HCT116 (cell line): ENCODE measurements around the gene IL19. TPM values are rescaled to one million over a fixed set of nuclear protein-coding genes. Genes with fewer than 3 reads are reported as not detected.

Experiments used
- ATAC-seq: fragments of 200-7000 bp; cut with Tn5 transposase; 2 replicates; pipeline ENCODE4 v1.9.1; 2020; ENCODE audit warnings: mild to moderate bottlenecking, moderate library complexity
- BruUV-seq: library from RNA; stranded (reverse); fragments of 400-500 nt; replicated peaks from 2 replicates; lab custom pipeline; 2021; lab: Mats Ljungman, UMichigan
- CTCF ChIA-PET: fragments of 300-600 bp; sonication (Branson Sonifier 250); formaldehyde crosslinking; loops from one replicate; lab custom pipeline; 2021; ENCODE audit warnings: antibody characterized with exemption; lab: Charles Lee
- POLR2A ChIA-PET: fragments of 300-600, 350-600 bp; sonication (Branson Sonifier 250); formaldehyde crosslinking; loops from one replicate; lab custom pipeline; 2021; ENCODE audit warnings: antibody characterized with exemption; lab: Charles Lee
- RAD21 ChIA-PET, 2 experiments: fragments of 300-600 bp; sonication (Branson Sonifier 250); formaldehyde crosslinking; loops; one replicate each; lab custom pipeline; 2023; ENCODE audit warnings: low total read pairs in 2 of 2; ENCODE audit not compliant: uncharacterized antibody in 2 of 2, unreplicated experiment in 2 of 2, low non-redundant PET in 1 of 2; lab: Charles Lee
- DNase-seq: peaks from one replicate; pipeline ENCODE4 v3.0.0-alpha.2; 2010; ENCODE audit warnings: low read depth, low spot score
- H2AFZ ChIP-seq: fragments of 200-600 bp; shearing (Covaris generic), sonication (generic); 2 replicates; pipeline ENCODE4 v1.6.1; 2017; ENCODE audit warnings: low read depth, mixed run types, mixed read lengths, antibody characterized with exemption, low read length; ENCODE audit not compliant: poor library complexity, severe bottlenecking
- H3K27ac ChIP-seq: 2 replicates; pipeline ENCODE4 v1.5.1; 2012; ENCODE audit warnings: low read depth, low read length
- H3K27me3 ChIP-seq: fragments of 200-600 bp; sonication (generic); 2 replicates; pipeline ENCODE4 v1.6.1; 2016; ENCODE audit warnings: mixed run types, low read length, mixed read lengths; ENCODE audit not compliant: insufficient read depth
- H3K36me3 ChIP-seq, 2 experiments: fragments of 200-500 bp in 1 of 2; fragments of 200-600 bp in 1 of 2; sonication (Bioruptor generic) in 1 of 2; sonication (generic) in 1 of 2; 2 replicates each; pipeline versions ENCODE4 v1.5.1 to v1.6.1; 2014 to 2016; ENCODE audit warnings: low read length in 2 of 2, inconsistent platforms in 1 of 2, mixed read lengths in 1 of 2, mixed run types in 1 of 2; ENCODE audit not compliant: insufficient read depth in 2 of 2, control insufficient read depth in 1 of 2
- H3K4me1 ChIP-seq, 2 experiments: fragments of 200-600 bp in 1 of 2; sonication (generic) in 1 of 2; 2 replicates each; pipeline versions ENCODE4 v1.5.1 to v1.6.1; 2012 to 2017; ENCODE audit warnings: low read length in 2 of 2, inconsistent platforms in 1 of 2, mild to moderate bottlenecking in 1 of 2, mixed read lengths in 1 of 2, mixed run types in 1 of 2, moderate library complexity in 1 of 2; ENCODE audit not compliant: insufficient read depth in 2 of 2, control insufficient read depth in 1 of 2
- H3K4me2 ChIP-seq: fragments of 200-600 bp; sonication (generic); 2 replicates; pipeline ENCODE4 v1.6.1; 2017; ENCODE audit warnings: mixed run types, low read length, mixed read lengths
- H3K4me3 ChIP-seq, 2 experiments: fragments of 200-600 bp in 1 of 2; sonication (generic) in 1 of 2; replicated peaks in 1 of 2; 2 replicates each; pipeline ENCODE4 v1.5.1; 2011 to 2016; ENCODE audit warnings: low read length in 2 of 2, control low read depth in 1 of 2, low read depth in 1 of 2, mild to moderate bottlenecking in 1 of 2, mixed read lengths in 1 of 2, mixed run types in 1 of 2
- H3K79me2 ChIP-seq: fragments of 200-600 bp; sonication (generic); 2 replicates; pipeline ENCODE4 v1.6.1; 2017; ENCODE audit warnings: mild to moderate bottlenecking, mixed run types, low read length, moderate library complexity, mixed read lengths; ENCODE audit not compliant: insufficient read depth
- H3K9ac ChIP-seq: fragments of 200-600 bp; sonication (generic); 2 replicates; pipeline ENCODE4 v1.6.1; 2016; ENCODE audit warnings: low read length, mixed read lengths
- H3K9me2 ChIP-seq: fragments of 200-600 bp; sonication (generic), shearing (Covaris generic); 2 replicates; pipeline ENCODE4 v1.6.1; 2017; ENCODE audit warnings: mixed run types, mild to moderate bottlenecking, moderate library complexity; ENCODE audit not compliant: insufficient read depth
- H3K9me3 ChIP-seq, 2 experiments: fragments of 200-500 bp in 1 of 2; fragments of 200-600 bp in 1 of 2; sonication (Bioruptor generic) in 1 of 2; sonication (generic) in 1 of 2; 2 replicates each; pipeline ENCODE4 v1.6.1; 2014 to 2017; ENCODE audit warnings: low read length in 2 of 2, mixed read lengths in 2 of 2, inconsistent platforms in 1 of 2, low read depth in 1 of 2, mild to moderate bottlenecking in 1 of 2, mixed run types in 1 of 2, moderate library complexity in 1 of 2; ENCODE audit not compliant: control insufficient read depth in 1 of 2, insufficient read depth in 1 of 2
- H4K20me1 ChIP-seq: fragments of 200-600 bp; sonication (generic), shearing (Covaris generic); 2 replicates; pipeline ENCODE4 v1.6.1; 2017; ENCODE audit warnings: mixed run types, mild to moderate bottlenecking, moderate library complexity; ENCODE audit not compliant: insufficient read depth
- EGR1 ChIP-seq: IDR thresholded peaks from 2 replicates; pipeline ENCODE4 v1.6.1; 2012; ENCODE audit warnings: low read depth
- JUND ChIP-seq: IDR thresholded peaks from 2 replicates; pipeline ENCODE4 v1.6.1; 2012
- POLR2A ChIP-seq: IDR thresholded peaks from 2 replicates; pipeline ENCODE4 v1.7.0; 2011; ENCODE audit warnings: borderline replicate concordance; ENCODE audit not compliant: insufficient read depth, insufficient read length; ENCODE audit errors: extremely low read depth
- POLR2AphosphoS5 ChIP-seq: IDR thresholded peaks from 2 replicates; pipeline ENCODE4 v1.6.1; 2011; ENCODE audit warnings: mild to moderate bottlenecking, low read depth, low read length, moderate library complexity
- SP1 ChIP-seq: IDR thresholded peaks from 2 replicates; pipeline ENCODE4 v1.6.1; 2012; ENCODE audit warnings: low read depth
- YY1 ChIP-seq: IDR thresholded peaks from 2 replicates; pipeline ENCODE4 v1.6.1; 2011; ENCODE audit warnings: low read length, low read depth, moderate library complexity, mild to moderate bottlenecking; ENCODE audit not compliant: insufficient replicate concordance; ENCODE audit errors: extremely low read depth
- ZNF274 ChIP-seq: fragments of 200-500 bp; sonication (Bioruptor generic); IDR thresholded peaks from 2 replicates; pipeline ENCODE4 v1.6.1; 2014; ENCODE audit warnings: mild to moderate bottlenecking, low read depth, low read length, inconsistent platforms
- intact Hi-C: fragments of 100-400 bp; cut with micrococcal nuclease; formaldehyde crosslinking; loops from 2 replicates; pipeline ENCODE4 v1.10.0; 2022
- total RNA-seq: library from RNA; stranded (reverse); gene quantifications from one replicate; pipeline ENCODE4 v1.2.1, GENCODE V29; 2021; ENCODE audit not compliant: unreplicated experiment
- TF ChIP-seq, protein P1 (sequence below): IDR thresholded peaks from 2 replicates; pipeline ENCODE4 v1.6.1; 2012; ENCODE audit warnings: low read depth

Gene IL19
- total RNA-seq, 1 experiment from 2014 or later: not detected

DNA sequence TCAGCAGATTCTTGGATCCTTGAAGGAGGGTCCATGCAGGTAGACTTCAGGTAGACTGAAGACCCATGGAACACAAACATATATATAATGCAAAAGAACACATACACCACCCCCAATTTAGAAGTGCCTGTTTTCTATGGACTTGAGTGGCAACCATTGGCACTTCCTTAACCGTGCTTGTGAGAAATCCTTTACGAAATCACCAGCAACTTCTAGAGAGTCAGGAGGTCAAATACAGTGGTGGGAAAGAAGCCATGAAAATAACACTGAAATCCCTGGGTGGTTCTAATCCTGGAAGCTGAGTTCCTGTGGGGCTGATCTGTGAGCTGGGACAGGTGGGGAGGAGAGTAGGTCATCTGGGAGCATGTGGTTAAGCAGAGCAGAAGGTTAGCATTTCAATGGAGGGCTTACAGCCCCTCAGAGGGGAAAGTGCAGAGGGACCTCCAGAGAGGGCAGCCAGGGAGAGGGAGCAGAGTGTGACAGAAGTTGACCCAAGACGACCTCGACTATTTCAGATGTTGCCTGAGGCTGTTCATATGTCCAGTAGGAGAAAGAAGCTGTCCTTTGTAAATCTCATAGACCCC lies 14.7 kb downstream of the IL19 start:
- Histone ChIP-seq H4K20me1 (no peaks in the 10 kb centered on the region), H2AFZ (no peak overlapping the region), H3K4me1 (no peaks in the 10 kb centered on the region), H3K9me2 (no peaks in the 10 kb centered on the region), H3K27me3 (peaks cover 11% of the 10 kb centered on the region; the same call in 1 of the 2 replicates), H3K9me3 (no peaks in the 10 kb centered on the region), H3K79me2 (no peaks in the 10 kb centered on the region), H3K4me3 (no peak overlapping the region), H3K27ac (no peak overlapping the region), H3K36me3 (no peaks in the 10 kb centered on the region), H3K4me2 (no peak overlapping the region), H3K9ac (no peak overlapping the region)
- CTCF ChIA-PET: no interaction called here
- RAD21 ChIA-PET: no interaction called here
- no peak for TF ChIP-seq SP1
- TF ChIP-seq, protein P1, sequence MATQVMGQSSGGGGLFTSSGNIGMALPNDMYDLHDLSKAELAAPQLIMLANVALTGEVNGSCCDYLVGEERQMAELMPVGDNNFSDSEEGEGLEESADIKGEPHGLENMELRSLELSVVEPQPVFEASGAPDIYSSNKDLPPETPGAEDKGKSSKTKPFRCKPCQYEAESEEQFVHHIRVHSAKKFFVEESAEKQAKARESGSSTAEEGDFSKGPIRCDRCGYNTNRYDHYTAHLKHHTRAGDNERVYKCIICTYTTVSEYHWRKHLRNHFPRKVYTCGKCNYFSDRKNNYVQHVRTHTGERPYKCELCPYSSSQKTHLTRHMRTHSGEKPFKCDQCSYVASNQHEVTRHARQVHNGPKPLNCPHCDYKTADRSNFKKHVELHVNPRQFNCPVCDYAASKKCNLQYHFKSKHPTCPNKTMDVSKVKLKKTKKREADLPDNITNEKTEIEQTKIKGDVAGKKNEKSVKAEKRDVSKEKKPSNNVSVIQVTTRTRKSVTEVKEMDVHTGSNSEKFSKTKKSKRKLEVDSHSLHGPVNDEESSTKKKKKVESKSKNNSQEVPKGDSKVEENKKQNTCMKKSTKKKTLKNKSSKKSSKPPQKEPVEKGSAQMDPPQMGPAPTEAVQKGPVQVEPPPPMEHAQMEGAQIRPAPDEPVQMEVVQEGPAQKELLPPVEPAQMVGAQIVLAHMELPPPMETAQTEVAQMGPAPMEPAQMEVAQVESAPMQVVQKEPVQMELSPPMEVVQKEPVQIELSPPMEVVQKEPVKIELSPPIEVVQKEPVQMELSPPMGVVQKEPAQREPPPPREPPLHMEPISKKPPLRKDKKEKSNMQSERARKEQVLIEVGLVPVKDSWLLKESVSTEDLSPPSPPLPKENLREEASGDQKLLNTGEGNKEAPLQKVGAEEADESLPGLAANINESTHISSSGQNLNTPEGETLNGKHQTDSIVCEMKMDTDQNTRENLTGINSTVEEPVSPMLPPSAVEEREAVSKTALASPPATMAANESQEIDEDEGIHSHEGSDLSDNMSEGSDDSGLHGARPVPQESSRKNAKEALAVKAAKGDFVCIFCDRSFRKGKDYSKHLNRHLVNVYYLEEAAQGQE: no peak
- TF ChIP-seq POLR2A: no peak
- no peak for TF ChIP-seq POLR2AphosphoS5
- TF ChIP-seq YY1: no peak
- TF ChIP-seq EGR1: no peak
- no peak for TF ChIP-seq ZNF274
- no peak for TF ChIP-seq JUND
- intact Hi-C loops: no loop called here
- DNase-seq (no peak), ATAC-seq (no peak)
- POLR2A ChIA-PET: no interaction called here
- BruUV-seq: no TSS peak
